BJ (cell line): Measurements from ENCODE around the gene RPUSD2. TPM values are rescaled to one million over a fixed set of nuclear protein-coding genes. Genes with fewer than 3 reads are reported as not detected.

ENCODE experiments used
- CTCF ChIA-PET: fragments of 350-600 bp; formaldehyde crosslinking; extraction: SDS; loops from one replicate; lab custom pipeline; 2021; ENCODE audit warnings: antibody characterized with exemption, inconsistent platforms; lab: Yijun Ruan, JAX
- POLR2A ChIA-PET: fragments of 300-600 bp; sonication (Branson Sonifier 250); formaldehyde crosslinking; extraction: SDS; loops from one replicate; lab custom pipeline; 2021; ENCODE audit warnings: antibody characterized with exemption; lab: Charles Lee
- DNase-seq: peaks from one replicate; pipeline ENCODE4 v3.0.0-alpha.2; 2011; ENCODE audit warnings: low read depth
- H3K27me3 ChIP-seq: 2 replicates; pipeline ENCODE4 v1.6.0; 2011; ENCODE audit warnings: low read length; ENCODE audit not compliant: control insufficient read depth, insufficient read depth
- H3K36me3 ChIP-seq: 2 replicates; pipeline ENCODE4 v1.5.1; 2011; ENCODE audit warnings: low read length; ENCODE audit not compliant: control insufficient read depth, insufficient read depth
- H3K4me3 ChIP-seq: 2 replicates; pipeline ENCODE4 v1.5.1; 2011; ENCODE audit warnings: low read depth, mild to moderate bottlenecking, control low read depth, low read length
- CTCF ChIP-seq: IDR thresholded peaks from 2 replicates; pipeline ENCODE4 v1.5.1; 2011; ENCODE audit warnings: low read depth, mild to moderate bottlenecking, control low read depth, inconsistent platforms, low read length, moderate library complexity; ENCODE audit not compliant: insufficient read depth
- polyA plus RNA-seq: library from polyadenylated mRNA; depleted of rRNA; stranded (reverse); fragments of >200 nt; gene quantifications from 2 replicates; pipeline ENCODE4 v1.2.3, GENCODE V29; 2011

RPUSD2 gene
- polyA plus RNA-seq, 1 experiment = 9.3 TPM

DNA sequence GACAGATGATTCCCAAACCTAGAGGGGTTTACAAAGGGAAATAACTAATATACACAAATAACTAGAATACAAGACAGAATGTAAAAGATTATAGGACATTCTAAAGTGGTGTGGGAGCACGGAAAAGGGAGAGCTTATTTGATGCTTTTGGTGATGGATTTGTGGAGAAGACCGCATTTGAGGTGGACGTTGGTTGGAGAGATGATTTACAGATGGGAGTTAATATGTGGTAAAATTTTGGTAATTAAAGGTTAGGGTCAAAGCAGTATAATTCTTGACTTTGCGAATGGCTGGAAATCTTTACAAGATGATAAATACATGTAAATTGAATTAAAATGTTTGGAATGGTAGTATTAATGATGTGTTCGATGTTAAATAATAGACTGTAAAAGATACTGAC, 26.1 kb downstream of the RPUSD2 start:
- ChIA-PET CTCF (no interaction called here), POLR2A (no interaction called here)
- no peaks in the 10 kb centered on the region for H3K27me3 ChIP-seq
- no peak for DNase-seq
- no peak for TF ChIP-seq CTCF
- H3K4me3 ChIP-seq = peak overlapping the region; percentile 91
- H3K36me3 ChIP-seq = no peaks in the 10 kb centered on the region

GRCh38 chr15:40595773-40596172, 26.7 kb downstream of the RPUSD2 start:
- POLR2A ChIA-PET = no interaction called here
- H3K36me3 ChIP-seq = no peaks in the 10 kb centered on the region
- CTCF ChIA-PET = no interaction called here
- TF ChIP-seq CTCF = no peak
- no peaks in the 10 kb centered on the region for H3K27me3 ChIP-seq
- H3K4me3 ChIP-seq = no peak overlapping the region
- no peak for DNase-seq

- no peak for TF ChIP-seq CTCF
- Histone ChIP-seq H3K4me3 (no peak overlapping the region), H3K27me3 (no peaks in the 10 kb centered on the region), H3K36me3 (no peaks in the 10 kb centered on the region)
- CTCF ChIA-PET = no interaction called here
- DNase-seq = no peak
- POLR2A ChIA-PET = no interaction called here
Observed at GRCh38 chr15:40597024-40597423, 27.9 kb downstream of the RPUSD2 start.

GRCh38 chr15:40598126-40598525, 29.0 kb downstream of the RPUSD2 start:
- DNase-seq = no peak
- CTCF ChIA-PET = no interaction called here
- POLR2A ChIA-PET = no interaction called here
- Histone ChIP-seq H3K27me3 (no peaks in the 10 kb centered on the region), H3K36me3 (no peaks in the 10 kb centered on the region), H3K4me3 (no peak overlapping the region)
- TF ChIP-seq CTCF = no peak

- CTCF ChIA-PET = interaction anchor here (1.2 kb wide), 1 partner anchor 9 kb away, joined by 11 read pairs; no protein-coding TSS in a partner anchor
- no peak for DNase-seq
- no peaks in the 10 kb centered on the region for H3K36me3 ChIP-seq
- no peak for TF ChIP-seq CTCF
- no peaks in the 10 kb centered on the region for H3K27me3 ChIP-seq
- POLR2A ChIA-PET = no interaction called here
- H3K4me3 ChIP-seq = no peak overlapping the region
Observed at GRCh38 chr15:40598672-40599071, 29.6 kb downstream of the RPUSD2 start.
